Stomach (tissue), 4 donors: ENCODE measurements around the gene CHIC2.

Experiments used
- CTCF ChIP-seq, 7 experiments: fragments of 450-650 bp in 4 of 7; fragments of 200-600 bp in 3 of 7; sonication (generic) in 3 of 7; IDR thresholded peaks; one replicate each; pipeline ENCODE4 v1.5.1; 2016 to 2019; ENCODE audit warnings: antibody characterized with exemption in 7 of 7, control low read depth in 2 of 7, mild to moderate bottlenecking in 1 of 7
- POLR2A ChIP-seq, 4 donors: fragments of 450-650 bp; IDR thresholded peaks; one replicate each; pipeline ENCODE4 v1.6.1; 2016; ENCODE audit warnings: antibody characterized with exemption in 4 of 4, control low read depth in 2 of 4, mild to moderate bottlenecking in 1 of 4, moderate library complexity in 1 of 4
- POLR2AphosphoS5 ChIP-seq, 3 donors: sonication (generic); formaldehyde crosslinking; IDR thresholded peaks; one replicate each; pipeline ENCODE4 v1.6.1; 2016; ENCODE audit warnings: antibody characterized with exemption in 3 of 3

- TF ChIP-seq CTCF (IDR thresholded peaks at IDR 0.05): no peak
- TF ChIP-seq POLR2A (IDR thresholded peaks at IDR 0.05): no peak
- TF ChIP-seq POLR2AphosphoS5 (IDR thresholded peaks at IDR 0.05): no peak
Measured at GRCh38 chr4:54025582-54025981, 38.8 kb downstream of the CHIC2 start.
